HepG2 (cell line): Measurements from ENCODE around the gene DENND4A. TPM values are rescaled to one million over a fixed set of nuclear protein-coding genes. Genes with fewer than 3 reads are reported as not detected.
A peak's percentile ranks its signal among the peaks of the same experiment; 100 is the strongest.

ENCODE experiments used
- FOSL2 ChIP-seq: sonication (generic); formaldehyde crosslinking; IDR thresholded peaks from 2 replicates; pipeline ENCODE4 v1.4.0; 2020; ENCODE audit warnings: missing genetic modification reagents
- HDAC2 ChIP-seq: sonication (generic); formaldehyde crosslinking; IDR thresholded peaks from 2 replicates; pipeline ENCODE4 v1.4.0; 2020; ENCODE audit warnings: missing genetic modification reagents
- IRF2 ChIP-seq: IDR thresholded peaks from 2 replicates; pipeline ENCODE4 v1.6.1; 2018; ENCODE audit warnings: missing genetic modification reagents, missing compliant biosample characterization
- KAT8 ChIP-seq: IDR thresholded peaks from 2 replicates; pipeline ENCODE4 v1.6.1; 2016; ENCODE audit warnings: missing genetic modification reagents, missing compliant biosample characterization
- KDM6A ChIP-seq: IDR thresholded peaks from 2 replicates; pipeline ENCODE4 v1.6.1; 2016; ENCODE audit warnings: low read depth
- KLF16 ChIP-seq, 2 experiments: sonication (generic) in 1 of 2; formaldehyde crosslinking in 1 of 2; IDR thresholded peaks; 2 replicates each; pipeline versions ENCODE4 v1.6.1 to v1.8.0; 2016 to 2023; ENCODE audit warnings: missing genetic modification reagents in 2 of 2, missing compliant biosample characterization in 1 of 2
- NFATC3 ChIP-seq: sonication (generic); formaldehyde crosslinking; IDR thresholded peaks from 2 replicates; pipeline ENCODE4 v1.5.1; 2020; ENCODE audit warnings: mild to moderate bottlenecking, missing genetic modification reagents
- POLR2A ChIP-seq, 2 experiments: IDR thresholded peaks; 2 replicates each; pipeline ENCODE4 v1.6.1; 2011; ENCODE audit warnings: low read depth in 2 of 2, low read length in 2 of 2, mild to moderate bottlenecking in 1 of 2, moderate library complexity in 1 of 2; ENCODE audit not compliant: insufficient read depth in 1 of 2
- RARA ChIP-seq: IDR thresholded peaks from 2 replicates; pipeline ENCODE4 v1.6.1; 2016; ENCODE audit warnings: missing genetic modification reagents, missing compliant biosample characterization
- RFX1 ChIP-seq: fragments of 450-650 bp; IDR thresholded peaks from 2 replicates; pipeline ENCODE4 v1.6.1; 2017
- SAP130 ChIP-seq: IDR thresholded peaks from 2 replicates; pipeline ENCODE4 v1.6.1; 2016; ENCODE audit warnings: low read depth
- ZFP90 ChIP-seq: sonication (generic); formaldehyde crosslinking; IDR thresholded peaks from 2 replicates; pipeline ENCODE4 v1.8.0; 2022; ENCODE audit warnings: missing genetic modification reagents, mild to moderate bottlenecking, inconsistent platforms, borderline replicate concordance
- ZFX ChIP-seq: sonication (generic); formaldehyde crosslinking; IDR thresholded peaks from 2 replicates; pipeline ENCODE4 v1.4.0; 2020; ENCODE audit warnings: mild to moderate bottlenecking, low read depth, missing genetic modification reagents, moderate library complexity
- ZNF24 ChIP-seq: fragments of 450-650 bp; IDR thresholded peaks from 2 replicates; pipeline ENCODE4 v1.6.1; 2017; ENCODE audit warnings: antibody characterized with exemption, mild to moderate bottlenecking
- ZNF501 ChIP-seq: sonication (generic); formaldehyde crosslinking; IDR thresholded peaks from 2 replicates; pipeline ENCODE4 v1.5.1; 2020; ENCODE audit warnings: mild to moderate bottlenecking, moderate library complexity, missing genetic modification reagents
- ZNF644 ChIP-seq: IDR thresholded peaks from 2 replicates; pipeline ENCODE4 v1.6.1; 2016; ENCODE audit warnings: low read depth
- ZNF782 ChIP-seq: sonication (generic); formaldehyde crosslinking; IDR thresholded peaks from 2 replicates; pipeline ENCODE4 v1.4.0; 2020; ENCODE audit warnings: missing genetic modification reagents, mild to moderate bottlenecking, borderline replicate concordance
- polyA plus RNA-seq, 8 experiments: library from polyadenylated mRNA; depleted of rRNA in 3 of 8; stranded (reverse) in 7 of 8; unstranded in 1 of 8; fragments of >200 nt; fragmentation: Illumina TruSeq in 4 of 8; extraction: Trizol in 4 of 8; gene quantifications; 2 replicates each; pipeline versions ENCODE4 v1.2.1 to v1.2.3, GENCODE V29; 2011 to 2016; ENCODE audit warnings: low read depth in 4 of 8, missing spikeins in 1 of 8, mixed read lengths in 1 of 8; ENCODE audit not compliant: insufficient read depth in 1 of 8
- total RNA-seq, 5 experiments: library from RNA; depleted of rRNA; stranded (reverse); fragments of >200 nt; fragmentation: Illumina TruSeq; extraction: Trizol; gene quantifications; 2 replicates each; pipeline ENCODE4 v1.2.3, GENCODE V29; 2016; ENCODE audit warnings: low read depth in 1 of 5
- TF ChIP-seq, protein P1 (sequence below): IDR thresholded peaks from 2 replicates; pipeline ENCODE4 v1.4.0; 2020; ENCODE audit warnings: mild to moderate bottlenecking, missing genetic modification reagents
- TF ChIP-seq, protein P2 (sequence below): sonication (generic); formaldehyde crosslinking; conservative IDR thresholded peaks from 2 replicates; pipeline ENCODE4 v1.4.0; 2020; ENCODE audit warnings: mild to moderate bottlenecking, missing genetic modification reagents, moderate library complexity
- TF ChIP-seq, protein P3 (sequence below): sonication (generic); formaldehyde crosslinking; IDR thresholded peaks from 2 replicates; pipeline ENCODE4 v1.5.0; 2020; ENCODE audit warnings: mild to moderate bottlenecking, missing genetic modification reagents, moderate library complexity
- TF ChIP-seq, protein P4 (sequence below): IDR thresholded peaks from 2 replicates; pipeline ENCODE4 v1.6.1; 2016; ENCODE audit warnings: low read depth, borderline replicate concordance

The DENND4A gene
- total and polyA plus RNA-seq, 2 of the 13 experiments (the other 11 are each of a cell fraction or from before 2014, with no cell fraction given), result 13.2 to 18.6 TPM

DNA sequence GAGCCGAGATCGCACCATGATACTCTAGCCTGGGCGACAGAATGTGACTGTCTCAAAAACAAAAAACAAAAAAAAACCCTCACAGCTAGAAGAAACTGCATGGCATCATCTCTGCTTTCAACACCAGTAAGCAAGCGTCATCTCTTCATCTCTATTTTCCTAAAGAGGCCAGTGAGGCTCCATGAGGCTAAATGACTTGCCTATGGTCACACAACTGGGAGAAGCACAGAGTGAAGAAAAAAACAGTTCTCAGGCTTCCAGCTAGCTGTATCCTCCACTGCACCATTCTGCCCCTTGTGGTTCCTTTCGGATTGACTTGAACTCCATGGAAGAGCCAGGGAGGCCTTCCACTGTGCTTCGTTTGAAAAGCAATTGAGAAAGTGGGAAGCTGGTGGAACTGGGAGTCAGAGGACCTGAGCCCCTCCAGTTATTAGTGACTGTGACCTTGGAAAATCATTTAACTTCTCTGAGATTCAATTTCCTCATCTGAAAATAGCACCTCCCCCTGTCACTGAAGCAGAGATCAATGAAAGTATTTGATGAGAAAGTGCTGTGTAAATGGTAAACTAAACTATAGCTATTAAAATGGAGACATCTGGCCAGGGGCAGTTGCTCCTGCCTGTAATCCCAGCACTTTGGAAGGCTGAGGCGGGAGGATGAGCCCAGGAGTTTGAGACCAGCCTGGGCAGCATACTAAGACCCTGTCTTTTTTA lies 32.1 kb upstream of the DENND4A start (continued):
- TF ChIP-seq, protein P1, sequence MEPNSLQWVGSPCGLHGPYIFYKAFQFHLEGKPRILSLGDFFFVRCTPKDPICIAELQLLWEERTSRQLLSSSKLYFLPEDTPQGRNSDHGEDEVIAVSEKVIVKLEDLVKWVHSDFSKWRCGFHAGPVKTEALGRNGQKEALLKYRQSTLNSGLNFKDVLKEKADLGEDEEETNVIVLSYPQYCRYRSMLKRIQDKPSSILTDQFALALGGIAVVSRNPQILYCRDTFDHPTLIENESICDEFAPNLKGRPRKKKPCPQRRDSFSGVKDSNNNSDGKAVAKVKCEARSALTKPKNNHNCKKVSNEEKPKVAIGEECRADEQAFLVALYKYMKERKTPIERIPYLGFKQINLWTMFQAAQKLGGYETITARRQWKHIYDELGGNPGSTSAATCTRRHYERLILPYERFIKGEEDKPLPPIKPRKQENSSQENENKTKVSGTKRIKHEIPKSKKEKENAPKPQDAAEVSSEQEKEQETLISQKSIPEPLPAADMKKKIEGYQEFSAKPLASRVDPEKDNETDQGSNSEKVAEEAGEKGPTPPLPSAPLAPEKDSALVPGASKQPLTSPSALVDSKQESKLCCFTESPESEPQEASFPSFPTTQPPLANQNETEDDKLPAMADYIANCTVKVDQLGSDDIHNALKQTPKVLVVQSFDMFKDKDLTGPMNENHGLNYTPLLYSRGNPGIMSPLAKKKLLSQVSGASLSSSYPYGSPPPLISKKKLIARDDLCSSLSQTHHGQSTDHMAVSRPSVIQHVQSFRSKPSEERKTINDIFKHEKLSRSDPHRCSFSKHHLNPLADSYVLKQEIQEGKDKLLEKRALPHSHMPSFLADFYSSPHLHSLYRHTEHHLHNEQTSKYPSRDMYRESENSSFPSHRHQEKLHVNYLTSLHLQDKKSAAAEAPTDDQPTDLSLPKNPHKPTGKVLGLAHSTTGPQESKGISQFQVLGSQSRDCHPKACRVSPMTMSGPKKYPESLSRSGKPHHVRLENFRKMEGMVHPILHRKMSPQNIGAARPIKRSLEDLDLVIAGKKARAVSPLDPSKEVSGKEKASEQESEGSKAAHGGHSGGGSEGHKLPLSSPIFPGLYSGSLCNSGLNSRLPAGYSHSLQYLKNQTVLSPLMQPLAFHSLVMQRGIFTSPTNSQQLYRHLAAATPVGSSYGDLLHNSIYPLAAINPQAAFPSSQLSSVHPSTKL (CRISPR knock-in tag), result peak; percentile 56; the same call in 1 of the 2 replicates
- TF ChIP-seq ZNF24, result 0 out of 2 replicates have a peak, but pooled peaks have one; percentile 31
- TF ChIP-seq, protein P2, sequence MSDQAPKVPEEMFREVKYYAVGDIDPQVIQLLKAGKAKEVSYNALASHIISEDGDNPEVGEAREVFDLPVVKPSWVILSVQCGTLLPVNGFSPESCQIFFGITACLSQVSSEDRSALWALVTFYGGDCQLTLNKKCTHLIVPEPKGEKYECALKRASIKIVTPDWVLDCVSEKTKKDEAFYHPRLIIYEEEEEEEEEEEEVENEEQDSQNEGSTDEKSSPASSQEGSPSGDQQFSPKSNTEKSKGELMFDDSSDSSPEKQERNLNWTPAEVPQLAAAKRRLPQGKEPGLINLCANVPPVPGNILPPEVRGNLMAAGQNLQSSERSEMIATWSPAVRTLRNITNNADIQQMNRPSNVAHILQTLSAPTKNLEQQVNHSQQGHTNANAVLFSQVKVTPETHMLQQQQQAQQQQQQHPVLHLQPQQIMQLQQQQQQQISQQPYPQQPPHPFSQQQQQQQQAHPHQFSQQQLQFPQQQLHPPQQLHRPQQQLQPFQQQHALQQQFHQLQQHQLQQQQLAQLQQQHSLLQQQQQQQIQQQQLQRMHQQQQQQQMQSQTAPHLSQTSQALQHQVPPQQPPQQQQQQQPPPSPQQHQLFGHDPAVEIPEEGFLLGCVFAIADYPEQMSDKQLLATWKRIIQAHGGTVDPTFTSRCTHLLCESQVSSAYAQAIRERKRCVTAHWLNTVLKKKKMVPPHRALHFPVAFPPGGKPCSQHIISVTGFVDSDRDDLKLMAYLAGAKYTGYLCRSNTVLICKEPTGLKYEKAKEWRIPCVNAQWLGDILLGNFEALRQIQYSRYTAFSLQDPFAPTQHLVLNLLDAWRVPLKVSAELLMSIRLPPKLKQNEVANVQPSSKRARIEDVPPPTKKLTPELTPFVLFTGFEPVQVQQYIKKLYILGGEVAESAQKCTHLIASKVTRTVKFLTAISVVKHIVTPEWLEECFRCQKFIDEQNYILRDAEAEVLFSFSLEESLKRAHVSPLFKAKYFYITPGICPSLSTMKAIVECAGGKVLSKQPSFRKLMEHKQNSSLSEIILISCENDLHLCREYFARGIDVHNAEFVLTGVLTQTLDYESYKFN (CRISPR knock-in tag), result 0 out of 2 replicates have a peak, but pooled peaks have one; percentile 12
- no peak for TF ChIP-seq RARA (CRISPR knock-in tag)
- peak; percentile 36; the same call in 1 of the 2 replicates for TF ChIP-seq SAP130 (CRISPR knock-in tag)
- peak; percentile 66; the same call in 1 of the 2 replicates for TF ChIP-seq ZNF644 (CRISPR knock-in tag)
- TF ChIP-seq ZFP90 (CRISPR knock-in tag), result no peak
- peak; percentile 52; the same call in 1 of the 2 replicates for TF ChIP-seq ZFX
- TF ChIP-seq KLF16 (CRISPR knock-in tag; IDR thresholded peaks at IDR 0.05), result 0 out of 4 replicates have a peak, but pooled peaks of 1 of the 2 experiments have one; percentile 45
- TF ChIP-seq KAT8 (CRISPR knock-in tag), result peak; percentile 48; the same call in 1 of the 2 replicates
- no peak for TF ChIP-seq ZNF782
- TF ChIP-seq, protein P3, sequence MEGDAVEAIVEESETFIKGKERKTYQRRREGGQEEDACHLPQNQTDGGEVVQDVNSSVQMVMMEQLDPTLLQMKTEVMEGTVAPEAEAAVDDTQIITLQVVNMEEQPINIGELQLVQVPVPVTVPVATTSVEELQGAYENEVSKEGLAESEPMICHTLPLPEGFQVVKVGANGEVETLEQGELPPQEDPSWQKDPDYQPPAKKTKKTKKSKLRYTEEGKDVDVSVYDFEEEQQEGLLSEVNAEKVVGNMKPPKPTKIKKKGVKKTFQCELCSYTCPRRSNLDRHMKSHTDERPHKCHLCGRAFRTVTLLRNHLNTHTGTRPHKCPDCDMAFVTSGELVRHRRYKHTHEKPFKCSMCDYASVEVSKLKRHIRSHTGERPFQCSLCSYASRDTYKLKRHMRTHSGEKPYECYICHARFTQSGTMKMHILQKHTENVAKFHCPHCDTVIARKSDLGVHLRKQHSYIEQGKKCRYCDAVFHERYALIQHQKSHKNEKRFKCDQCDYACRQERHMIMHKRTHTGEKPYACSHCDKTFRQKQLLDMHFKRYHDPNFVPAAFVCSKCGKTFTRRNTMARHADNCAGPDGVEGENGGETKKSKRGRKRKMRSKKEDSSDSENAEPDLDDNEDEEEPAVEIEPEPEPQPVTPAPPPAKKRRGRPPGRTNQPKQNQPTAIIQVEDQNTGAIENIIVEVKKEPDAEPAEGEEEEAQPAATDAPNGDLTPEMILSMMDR, result peak; percentile 83
- 0 out of 2 replicates have a peak, but pooled peaks have one; percentile 49 for TF ChIP-seq IRF2 (CRISPR knock-in tag)
- TF ChIP-seq HDAC2 (CRISPR knock-in tag), result peak; percentile 63; the same call in 1 of the 2 replicates
- TF ChIP-seq NFATC3 (CRISPR knock-in tag), result no peak
- TF ChIP-seq ZNF501 (CRISPR knock-in tag), result 0 out of 2 replicates have a peak, but pooled peaks have one; percentile 16
- TF ChIP-seq, protein P4, sequence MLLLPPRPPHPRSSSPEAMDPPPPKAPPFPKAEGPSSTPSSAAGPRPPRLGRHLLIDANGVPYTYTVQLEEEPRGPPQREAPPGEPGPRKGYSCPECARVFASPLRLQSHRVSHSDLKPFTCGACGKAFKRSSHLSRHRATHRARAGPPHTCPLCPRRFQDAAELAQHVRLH (CRISPR knock-in tag), result peak; percentile 32; the same call in 1 of the 2 replicates
- TF ChIP-seq POLR2A (IDR thresholded peaks at IDR 0.05; ENCODE audit: insufficient read depth in 1 of 2, low read depth in 2 of 2, low read length in 2 of 2), result no peak
- TF ChIP-seq KDM6A (CRISPR knock-in tag), result no peak
- no peak for TF ChIP-seq RFX1
- 0 out of 2 replicates have a peak, but pooled peaks have one; percentile 16 for TF ChIP-seq FOSL2 (CRISPR knock-in tag)
